Measurements from ENCODE around the gene KIAA1217.
A peak's percentile ranks its signal among the peaks of the same experiment; 100 is the strongest.
"Not testable (repeated sequence)": the region's sequence is repeated elsewhere in the genome, so short reads cannot be mapped to it uniquely, and the experiment has no call there.

The KIAA1217 gene

DNA sequence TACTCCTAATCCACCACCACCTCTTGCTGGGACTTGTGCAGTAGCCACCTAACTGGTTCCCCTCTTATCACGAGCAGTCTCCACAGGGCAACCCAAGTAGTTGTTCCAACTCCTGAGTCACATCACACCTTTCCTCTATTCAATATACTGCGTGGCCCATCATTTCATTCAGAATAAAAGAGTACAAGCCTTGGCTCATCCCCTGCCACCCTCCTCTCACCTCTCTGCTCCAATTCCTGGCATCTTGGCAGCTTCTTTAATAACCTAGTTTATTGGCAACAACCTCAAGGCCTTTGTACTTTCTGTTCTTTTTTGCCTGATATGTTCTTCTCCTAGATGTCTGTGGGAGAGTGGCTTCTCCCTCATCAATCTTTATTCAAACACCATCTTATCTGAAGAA lies 199.4 kb downstream of the KIAA1217 start:
- DNase-seq: no peak

DNA sequence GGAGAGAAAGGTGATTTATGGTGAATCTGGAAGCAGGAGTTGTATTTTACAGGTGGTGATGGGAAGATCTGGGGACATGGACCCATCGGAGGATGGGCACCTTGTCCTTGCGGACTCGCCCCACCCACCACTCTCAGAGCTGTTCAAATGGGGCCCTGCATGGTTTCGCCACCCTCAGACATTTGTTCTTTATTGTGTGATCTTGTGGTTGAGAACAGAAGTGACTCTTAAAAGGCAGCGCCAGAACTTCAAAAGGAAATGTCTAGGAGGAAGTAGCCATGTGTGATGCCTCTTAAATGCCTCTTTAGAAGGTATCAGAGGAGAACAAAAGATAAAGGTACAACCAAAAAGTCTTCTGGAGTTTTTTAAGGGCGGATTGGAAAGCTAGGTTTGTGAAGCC lies 205.7 kb downstream of the KIAA1217 start:
- peak; percentile 8 for DNase-seq

DNA sequence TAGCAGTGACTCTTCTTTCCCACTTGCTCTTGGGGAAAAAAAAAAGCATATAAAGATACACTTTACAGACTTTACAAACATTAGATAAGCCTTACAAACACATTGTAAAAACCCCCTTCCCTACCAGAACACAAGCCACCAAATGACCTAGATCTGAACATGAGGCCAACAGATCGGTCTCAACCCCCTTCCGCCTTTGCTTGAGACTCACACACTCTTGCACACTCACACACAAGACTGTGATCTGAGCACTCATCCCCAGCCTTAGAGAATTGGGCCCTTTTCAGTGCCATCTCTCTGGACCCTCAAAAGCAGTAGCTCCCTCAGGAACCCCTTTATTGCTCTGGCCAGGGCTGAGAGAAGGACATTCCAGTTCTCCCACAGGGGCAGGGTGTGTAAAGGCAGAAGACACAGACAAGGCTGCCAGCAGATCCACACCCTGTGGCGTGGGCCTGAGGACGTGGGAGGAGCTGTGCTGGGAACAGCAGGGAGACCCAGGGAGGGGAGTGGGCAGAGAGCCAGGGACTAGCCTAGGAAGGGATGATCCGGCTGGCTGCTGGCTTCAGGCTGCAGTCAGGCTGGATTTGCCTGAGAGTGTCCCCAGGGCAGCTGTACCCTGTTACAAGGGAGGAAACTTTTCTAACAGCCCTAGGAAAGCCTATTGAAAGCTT lies 206.7 kb downstream of the KIAA1217 start:
- DNase-seq: no peak

DNA sequence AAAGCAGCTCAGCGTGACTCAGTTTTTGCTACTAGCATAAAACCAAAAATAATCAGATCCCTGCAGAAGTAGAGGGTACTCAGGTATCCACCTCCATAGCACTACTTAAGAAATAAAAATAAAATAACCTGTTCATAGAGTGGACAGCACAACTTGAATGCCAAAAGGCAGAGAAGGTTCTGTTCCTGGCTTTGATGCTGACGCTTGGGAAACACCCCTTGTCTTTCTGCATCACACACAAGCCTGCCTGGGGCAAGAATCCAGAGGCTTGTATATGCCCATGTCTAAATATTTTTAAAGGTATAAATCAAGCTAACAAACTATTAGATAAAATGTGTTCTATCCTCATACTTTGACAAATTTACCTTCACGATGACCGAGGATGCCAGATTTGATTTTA lies 207.3 kb downstream of the KIAA1217 start:
- no peak for DNase-seq

DNA sequence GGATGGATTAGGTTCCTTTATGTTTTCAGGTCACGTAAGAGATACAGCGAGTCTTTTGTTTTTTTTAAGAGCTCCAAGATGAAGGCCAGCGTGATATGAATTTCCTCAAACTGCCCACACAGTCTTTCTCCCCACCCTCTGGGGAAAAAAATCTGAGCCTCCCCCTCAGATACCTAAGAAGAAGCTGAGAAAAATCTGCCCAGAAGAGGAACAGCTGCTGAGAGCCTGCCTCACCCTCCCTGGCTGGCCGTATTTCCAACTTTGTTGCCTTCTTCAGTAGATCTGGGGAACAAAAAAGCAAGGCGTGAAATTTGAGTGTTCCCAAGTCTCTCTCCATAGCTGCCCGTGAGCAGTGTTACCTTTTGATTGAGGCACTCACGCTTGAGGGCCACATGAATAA lies 208.1 kb downstream of the KIAA1217 start:
- no peak for DNase-seq

DNA sequence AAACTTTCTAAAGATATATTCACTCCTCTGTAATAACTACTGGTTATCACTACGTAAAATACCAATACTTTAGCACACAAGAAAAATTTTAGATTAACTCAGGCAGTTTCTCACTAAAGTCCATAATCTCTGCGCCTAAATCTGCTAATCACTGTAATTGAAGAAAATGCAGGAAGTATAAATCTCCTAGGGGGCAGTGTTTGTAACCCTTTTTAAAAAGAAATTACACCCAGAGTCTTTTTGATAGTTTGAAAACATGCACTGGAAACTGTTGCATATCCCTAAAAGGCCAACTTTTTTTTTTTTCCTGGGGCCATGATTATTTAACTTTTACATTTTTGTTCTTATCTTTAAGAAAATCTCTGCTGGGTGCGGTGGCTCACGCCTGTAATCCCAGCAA lies 209.6 kb downstream of the KIAA1217 start:
- no peak for DNase-seq

DNA sequence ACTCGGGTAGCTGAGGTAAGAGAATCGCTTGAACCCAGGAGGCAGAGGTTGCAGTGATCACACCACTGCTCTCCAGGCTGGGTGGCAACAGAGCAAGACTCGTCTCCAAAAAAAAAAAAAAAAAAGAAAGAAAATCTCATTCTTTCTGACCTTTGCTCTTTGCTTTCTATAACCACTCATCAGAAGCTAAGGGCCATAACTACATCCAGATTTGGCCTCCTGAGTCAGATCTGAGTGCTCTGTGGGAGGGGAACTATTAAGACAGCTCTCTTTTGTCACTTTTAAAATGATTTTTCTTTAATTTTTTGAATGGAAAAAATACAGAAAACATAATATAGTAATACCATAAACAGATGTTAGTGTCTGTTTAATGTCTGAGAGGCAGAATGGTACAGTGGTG lies 210.1 kb downstream of the KIAA1217 start:
- no peak for DNase-seq

DNA sequence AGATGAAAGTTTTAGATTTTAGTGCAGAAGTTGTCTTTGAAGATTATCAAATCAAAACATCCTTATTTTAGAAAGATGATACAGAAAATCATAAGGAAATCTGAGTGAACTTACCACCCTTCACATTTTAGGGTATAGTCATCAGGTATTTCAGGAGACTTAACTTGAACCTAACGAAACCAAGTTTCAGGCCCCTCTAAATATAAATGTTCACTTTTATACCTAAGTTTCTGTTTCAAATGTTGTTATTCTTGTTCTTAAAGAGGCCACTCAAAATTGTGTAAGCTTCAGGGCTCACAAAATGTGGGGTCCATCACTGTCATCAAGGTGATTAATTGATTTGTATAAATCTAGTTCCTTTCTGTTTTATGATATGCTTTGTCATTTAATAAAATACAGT lies 216.2 kb downstream of the KIAA1217 start:
- DNase-seq: no peak

DNA sequence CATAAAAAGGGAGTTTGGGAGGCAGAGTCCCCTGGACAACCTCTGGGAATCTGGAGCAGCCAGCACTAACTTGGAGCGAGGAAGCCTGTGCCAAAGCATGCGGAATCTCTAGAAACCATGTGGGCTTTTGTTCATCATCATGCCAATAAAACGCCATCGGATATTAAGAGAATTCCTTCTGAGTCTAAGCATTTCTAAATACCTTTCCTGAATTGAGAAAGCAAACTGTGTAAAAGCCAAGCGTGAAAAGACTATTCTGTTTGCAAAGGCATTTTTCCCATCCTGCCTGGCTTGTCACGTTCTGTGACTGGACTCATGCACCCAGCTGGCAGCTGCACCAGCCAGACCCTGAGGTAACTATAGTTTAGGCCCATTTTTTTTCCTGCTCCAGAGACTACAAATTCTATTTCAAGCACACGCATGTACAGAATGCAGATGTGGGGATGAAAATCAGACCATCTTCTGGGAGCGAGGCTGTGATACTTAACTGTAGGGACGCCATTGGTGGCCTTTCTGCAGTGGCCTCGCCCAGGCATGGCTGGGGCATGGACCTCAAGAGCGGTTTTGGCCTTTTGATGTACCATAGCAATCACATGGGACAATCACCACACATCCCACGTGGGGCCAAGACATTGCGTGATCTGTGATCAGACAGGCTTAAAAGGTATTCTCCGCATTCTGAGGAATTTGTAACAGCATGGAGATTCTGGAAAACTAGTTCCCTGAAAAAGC lies 218.9 kb downstream of the KIAA1217 start:
- no peak for DNase-seq

DNA sequence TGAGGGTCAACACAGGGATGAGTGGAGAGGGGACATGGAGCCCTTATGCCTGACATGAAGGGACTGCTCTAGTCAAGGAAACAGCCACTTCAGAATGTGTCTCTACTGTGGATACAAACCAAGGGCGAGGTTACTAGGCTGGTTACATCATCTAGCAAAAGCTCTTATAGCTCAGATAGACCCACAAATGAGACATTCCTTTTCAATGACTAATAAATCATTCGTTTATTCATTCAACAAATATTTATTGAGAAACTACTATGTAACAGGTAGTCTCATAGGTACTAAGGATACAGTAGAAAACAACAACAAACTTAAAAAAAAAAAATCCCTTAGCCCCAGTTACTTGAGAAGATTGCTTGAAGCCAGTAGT lies 219.5 kb downstream of the KIAA1217 start:
- DNase-seq: no peak

DNA sequence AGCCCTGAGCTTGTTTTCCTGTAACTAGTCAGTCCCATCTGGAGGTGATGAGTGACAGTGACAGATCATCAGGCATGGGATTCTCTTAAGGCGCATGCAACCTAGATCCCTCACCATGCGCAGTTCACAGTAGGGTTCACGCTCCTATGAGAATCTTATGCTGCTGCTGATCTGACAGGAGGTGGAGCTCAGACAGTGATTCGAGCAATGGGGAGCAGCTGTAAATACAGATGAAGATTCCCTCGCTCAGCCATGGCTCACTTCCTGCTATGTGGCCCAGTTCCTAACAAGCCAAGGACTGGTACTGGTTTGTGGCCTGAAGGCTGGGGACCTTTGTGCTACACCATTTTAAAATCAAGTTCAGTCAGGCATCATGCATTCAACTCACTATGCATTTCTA lies 221.7 kb downstream of the KIAA1217 start:
- no peak for DNase-seq

DNA sequence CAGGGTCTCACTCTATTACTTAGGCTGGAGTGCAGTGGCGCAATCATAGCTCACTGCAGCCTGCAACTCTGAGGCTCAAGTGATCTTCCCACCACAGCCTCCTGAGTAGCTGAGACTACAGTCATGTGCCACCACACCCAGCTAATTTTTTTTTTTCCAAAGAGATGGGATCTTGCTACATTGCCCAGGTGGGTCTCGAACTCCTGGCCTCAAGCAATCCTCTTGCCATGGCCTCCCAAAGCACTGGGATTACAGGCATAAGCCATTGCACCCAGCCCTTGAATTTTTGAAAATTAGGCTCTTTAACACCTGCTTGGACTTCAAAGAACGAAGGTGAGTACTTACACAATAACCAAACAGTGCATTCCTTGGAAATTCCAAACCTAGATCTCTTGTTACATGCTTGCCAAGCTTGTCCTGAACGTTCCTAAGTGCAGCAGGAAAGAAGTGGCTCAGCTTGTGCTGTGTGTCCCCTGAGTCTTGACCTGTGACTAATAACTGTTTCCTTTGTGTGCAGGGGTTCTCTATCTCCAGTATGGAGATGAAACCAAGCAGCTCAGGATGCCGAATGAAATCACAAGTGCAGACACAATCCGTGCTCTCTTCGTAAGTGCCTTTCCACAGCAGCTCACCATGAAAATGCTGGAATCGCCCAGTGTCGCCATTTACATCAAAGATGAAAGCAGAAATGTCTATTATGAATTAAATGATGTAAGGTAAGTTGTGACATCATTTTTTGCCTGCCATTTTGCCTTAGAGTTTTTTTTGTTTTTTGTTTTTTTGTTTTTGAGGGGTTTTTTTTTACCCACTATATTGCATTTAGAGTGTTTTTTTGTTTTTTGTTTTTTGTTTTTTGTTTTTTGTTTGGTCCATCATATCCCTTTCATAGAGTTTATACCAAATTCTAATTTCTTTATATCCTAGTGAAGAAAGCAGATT lies 223.8 kb downstream of the KIAA1217 start:
- DNase-seq: no peak

DNA sequence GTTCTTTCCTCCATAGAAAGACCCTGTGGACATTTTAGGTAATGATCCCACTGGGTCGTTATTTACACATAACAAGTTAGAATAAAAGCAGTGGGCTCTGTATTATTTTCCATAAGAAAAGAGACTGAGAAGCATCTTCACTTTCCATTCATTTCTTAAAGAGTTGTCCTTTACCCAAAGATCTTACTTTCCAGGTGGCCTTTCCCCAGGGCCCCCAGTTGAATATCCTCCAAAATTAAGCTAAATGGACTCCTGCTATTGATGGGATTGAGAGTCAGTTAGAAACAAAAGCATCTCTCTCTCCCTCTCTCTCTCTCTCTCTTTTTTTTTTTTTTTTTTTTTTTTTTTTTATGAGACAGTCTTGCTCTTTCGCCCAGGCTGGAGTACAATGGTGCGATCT lies 224.8 kb downstream of the KIAA1217 start:
- DNase-seq: no peak

DNA sequence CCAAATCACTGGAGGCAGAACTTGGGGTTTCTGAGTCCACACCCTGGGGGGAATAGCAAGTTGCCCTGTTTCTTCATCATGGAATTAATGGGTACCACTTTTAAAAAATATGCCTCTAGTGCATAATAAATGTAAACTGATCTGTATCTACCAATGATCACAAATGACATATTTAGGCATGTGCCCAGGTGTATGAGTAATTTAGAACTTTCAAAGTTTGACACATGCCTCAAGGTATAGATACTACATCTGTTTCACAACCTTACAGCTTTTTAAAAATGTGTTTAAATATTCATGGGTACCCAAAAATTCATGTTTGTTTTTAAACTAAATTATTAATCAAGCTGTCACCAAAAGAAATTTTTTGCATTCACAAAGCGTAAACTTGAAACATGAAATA lies 226.0 kb downstream of the KIAA1217 start:
- DNase-seq: no peak

DNA sequence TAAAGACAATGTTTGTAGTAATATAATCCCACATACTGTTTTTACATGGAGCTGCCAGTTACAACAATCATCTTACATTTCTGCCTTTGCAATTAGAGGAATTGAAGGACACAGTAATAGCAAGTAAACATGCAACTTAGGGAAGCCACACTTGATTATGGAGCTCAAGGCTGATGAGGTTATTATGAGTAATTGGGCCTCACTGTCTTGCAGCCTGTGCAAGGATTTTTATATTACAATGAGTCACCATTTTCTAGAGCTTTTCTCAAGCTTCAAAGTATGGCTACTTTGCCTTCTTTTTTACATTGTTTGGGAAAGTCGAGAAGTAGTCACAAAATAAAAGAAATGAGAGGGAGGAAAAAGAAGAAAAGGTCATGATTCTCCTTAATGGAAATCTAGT lies 226.4 kb downstream of the KIAA1217 start:
- DNase-seq: no peak

DNA sequence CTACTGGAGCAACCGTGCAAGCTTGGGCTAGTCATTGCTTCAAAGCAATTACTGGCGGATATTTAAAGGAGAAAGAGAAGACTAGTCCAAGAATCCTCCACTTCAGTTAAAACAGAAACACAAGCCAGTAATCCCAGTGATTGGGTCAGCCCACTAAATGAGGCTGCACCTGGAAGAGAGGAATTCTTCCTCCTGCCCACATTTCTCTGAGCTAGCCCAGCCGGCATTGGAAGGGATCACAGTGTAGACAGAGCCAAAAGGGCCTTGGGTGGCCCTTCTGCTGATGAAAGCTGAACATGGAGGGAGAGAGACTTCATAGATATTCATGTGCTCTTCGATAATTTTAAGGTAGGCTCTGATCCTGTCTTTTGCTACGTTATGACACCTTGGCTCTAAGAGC lies 228.4 kb downstream of the KIAA1217 start:
- DNase-seq: no peak

DNA sequence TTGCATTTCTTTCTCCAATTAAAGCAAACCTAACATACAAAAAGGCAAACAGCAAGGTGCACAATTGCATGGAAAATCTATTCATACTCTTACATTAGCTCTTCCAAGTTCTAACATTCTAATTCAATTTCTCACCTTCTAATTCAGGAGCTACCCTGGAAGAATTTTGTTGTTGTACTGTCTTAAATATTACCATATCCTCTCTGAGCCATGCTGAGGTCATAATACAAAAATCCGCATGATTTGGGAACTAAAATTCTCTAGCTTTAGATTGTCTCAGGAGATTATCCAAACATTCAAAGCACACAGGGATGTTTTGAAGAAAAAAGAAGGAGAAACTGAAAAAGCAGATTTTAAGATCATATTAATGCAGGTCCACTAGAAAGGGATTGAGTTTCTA lies 229.9 kb downstream of the KIAA1217 start:
- no peak for DNase-seq

DNA sequence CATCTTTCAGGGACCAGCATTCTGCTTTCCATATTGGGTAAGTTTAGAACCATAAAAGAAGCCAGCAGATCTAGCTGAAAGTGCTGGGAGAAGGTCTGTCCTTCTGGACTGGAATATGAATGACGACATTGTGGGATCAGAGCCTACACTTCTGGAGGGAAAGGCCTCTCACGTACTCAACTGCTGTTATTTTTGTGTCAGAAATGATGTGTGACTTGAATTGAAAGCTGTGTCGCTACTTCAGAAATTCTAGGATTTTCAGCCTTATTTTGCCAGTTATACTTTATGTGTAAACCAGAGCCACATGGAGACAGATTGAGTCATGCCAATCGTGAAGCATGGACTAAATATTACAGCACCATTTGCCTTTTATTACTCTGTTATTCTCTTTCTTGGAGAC lies 231.0 kb downstream of the KIAA1217 start:
- DNase-seq: no peak

DNA sequence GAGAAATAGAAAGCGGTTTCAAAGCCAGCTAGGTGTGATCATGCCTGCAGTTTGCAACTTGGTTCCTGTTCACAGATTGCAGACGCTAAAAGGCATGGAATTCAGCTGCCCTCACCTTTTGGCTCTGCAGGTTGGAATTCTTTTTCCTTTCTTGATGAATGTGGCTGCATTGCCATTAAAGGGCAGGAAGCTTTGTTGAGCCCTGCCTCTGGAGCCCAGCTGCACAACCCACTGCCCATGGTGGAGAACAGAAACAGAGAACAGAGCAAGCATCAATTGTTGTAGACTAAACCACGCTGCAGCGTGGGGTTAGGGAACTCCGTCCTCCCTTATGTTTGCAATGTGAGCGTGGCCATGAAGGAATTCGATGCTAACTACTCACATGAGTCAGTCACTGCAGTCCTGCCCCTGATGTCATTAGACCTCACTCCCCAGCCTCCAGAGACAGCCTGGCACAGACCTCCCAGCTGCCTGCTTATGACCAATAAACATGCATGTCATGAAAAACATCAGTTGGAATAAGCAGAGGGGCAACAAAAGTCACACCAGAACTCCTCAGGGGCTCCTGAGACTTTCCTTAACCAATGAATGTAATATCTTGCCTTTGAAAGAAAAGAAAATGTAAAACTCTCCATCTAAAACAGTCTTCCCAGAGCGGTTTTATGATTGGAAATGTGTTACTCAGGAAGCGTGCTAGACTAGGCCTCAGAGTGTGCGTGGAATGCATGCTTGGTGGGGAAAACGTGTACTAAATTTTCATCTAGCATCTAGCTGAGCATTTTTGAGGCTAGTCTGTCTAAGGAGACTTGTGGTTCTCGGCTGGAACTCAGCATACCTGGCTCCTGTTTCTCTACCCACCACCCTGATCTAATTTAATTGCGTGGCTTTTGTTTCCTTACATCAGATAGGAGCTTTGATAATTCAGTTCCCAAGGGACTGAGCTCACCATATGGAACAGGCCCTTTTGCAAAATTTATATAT lies 232.2 kb downstream of the KIAA1217 start:
- peak; percentile 29 for DNase-seq

DNA sequence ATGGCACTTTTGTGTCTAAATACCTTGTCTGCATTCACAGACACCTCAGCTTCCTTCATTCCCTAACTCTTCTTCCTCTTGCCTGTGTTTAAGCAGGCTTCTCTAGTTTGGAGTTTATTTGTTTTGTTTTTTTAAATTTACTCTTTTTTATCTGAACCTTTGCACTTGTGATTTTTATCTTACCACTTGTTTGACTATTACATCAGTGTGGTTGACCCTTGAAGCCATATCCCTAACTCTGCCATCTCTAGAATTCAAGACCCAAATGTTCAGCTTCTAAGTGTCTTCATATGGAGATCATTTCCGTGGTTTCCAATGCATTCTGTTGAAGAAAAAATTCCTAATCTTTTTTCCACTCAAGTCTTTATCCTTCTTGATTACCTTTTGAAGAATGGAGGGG lies 233.3 kb downstream of the KIAA1217 start:
- DNase-seq: no peak

DNA sequence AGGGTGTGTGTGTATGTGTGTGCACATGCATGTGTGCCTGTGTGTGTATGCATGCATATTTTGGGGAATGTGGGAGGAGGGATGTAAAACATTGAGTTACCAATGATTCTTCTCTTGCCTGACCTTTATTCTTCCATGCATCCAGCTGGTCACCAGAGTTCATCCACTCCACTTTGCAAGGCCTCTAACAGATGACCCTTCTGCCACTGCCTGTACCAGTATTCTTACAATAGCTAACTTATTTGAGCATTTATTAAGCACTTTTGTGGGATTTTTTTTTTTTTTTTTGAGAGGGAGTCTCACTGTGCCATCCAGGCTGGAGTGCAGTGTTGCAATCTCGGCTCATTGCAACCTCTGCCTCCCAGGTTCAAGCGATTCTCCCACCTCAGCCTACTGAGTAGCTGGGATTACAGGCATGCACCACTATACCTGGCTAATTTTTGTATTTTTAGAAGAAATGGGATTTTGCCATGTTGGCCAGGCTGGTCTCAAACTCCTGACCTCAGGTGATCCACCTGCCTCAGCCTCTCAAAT lies 233.8 kb downstream of the KIAA1217 start:
- not testable (repeated sequence) for DNase-seq

DNA sequence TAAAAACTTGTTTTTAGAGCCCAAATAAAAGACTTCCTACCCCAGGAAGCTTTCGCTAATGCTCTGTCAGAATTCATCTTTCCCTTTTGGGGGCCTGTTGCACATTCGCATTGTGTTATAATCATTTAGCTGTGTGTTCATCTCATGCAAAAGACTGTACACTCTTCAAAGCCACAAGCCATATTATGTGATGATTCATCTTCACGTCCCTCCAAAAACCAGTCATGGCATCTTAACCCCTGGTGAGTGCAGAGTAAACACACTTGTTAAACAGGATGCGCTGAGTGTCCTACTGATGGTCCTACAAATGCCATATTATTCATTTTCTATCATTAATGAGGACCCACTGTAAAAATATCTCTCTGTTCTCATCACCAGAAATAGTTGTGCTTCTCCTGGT lies 235.4 kb downstream of the KIAA1217 start:
- DNase-seq: peak; percentile 42
